Gastrocnemius medialis (tissue), 4 donors: Measurements from ENCODE around the gene RPS8. TPM values are rescaled to one million over a fixed set of nuclear protein-coding genes. Genes with fewer than 3 reads are reported as not detected.

Experiments
- ATAC-seq, 2 donors: fragments of 150-250 bp; one replicate each; pipeline ENCODE4 v1.9.1; 2016
- DNase-seq, 2 donors: peaks; one replicate each; pipeline ENCODE4 v3.0.0-alpha.2; 2019
- H3K27ac ChIP-seq, 4 donors: fragments of 200-600 bp; sonication (generic); 1 replicate in 1 of 4; 2 replicates in 3 of 4; pipeline ENCODE4 v1.5.1; 2016 to 2018; ENCODE audit warnings: mild to moderate bottlenecking in 2 of 4, moderate library complexity in 1 of 4
- H3K27me3 ChIP-seq, 3 donors: fragments of 200-600 bp; sonication (generic) in 2 of 3; 1 replicate in 1 of 3; 2 replicates in 2 of 3; pipeline versions ENCODE4 v1.5.1 to v1.6.0; 2016 to 2019; ENCODE audit warnings: mild to moderate bottlenecking in 1 of 3, moderate library complexity in 1 of 3
- H3K36me3 ChIP-seq, 2 donors: fragments of 200-600 bp; sonication (generic) in 1 of 2; one replicate each; pipeline ENCODE4 v1.5.1; 2017 to 2018
- H3K4me1 ChIP-seq, 2 donors: fragments of 200-600 bp; sonication (generic) in 1 of 2; one replicate each; pipeline ENCODE4 v1.5.1; 2016 to 2017; ENCODE audit warnings: mild to moderate bottlenecking in 2 of 2
- H3K4me3 ChIP-seq, 4 donors: fragments of 200-600 bp; sonication (generic) in 3 of 4; 1 replicate in 1 of 4; 2 replicates in 3 of 4; pipeline ENCODE4 v1.5.1; 2016 to 2019; ENCODE audit warnings: mild to moderate bottlenecking in 2 of 4
- H3K9me3 ChIP-seq, 3 donors: fragments of 200-600 bp; sonication (generic) in 2 of 3; 1 replicate in 1 of 3; 2 replicates in 2 of 3; pipeline ENCODE4 v1.5.1; 2016 to 2019
- POLR2A ChIP-seq, 2 donors: fragments of 450-650 bp; IDR thresholded peaks; one replicate each; pipeline ENCODE4 v1.6.1; 2017; ENCODE audit warnings: antibody characterized with exemption in 2 of 2, mild to moderate bottlenecking in 2 of 2, moderate library complexity in 2 of 2
- in situ Hi-C, 4 donors: fragments of 200-750 bp; cut with MboI; loops; one replicate each; pipeline versions ENCODE4 v1.15.0 to v1.8.0; 2017; ENCODE audit warnings: low sequenced_read_pairs in 4 of 4
- intact Hi-C: fragments of 100-400 bp; cut with DNase I; formaldehyde crosslinking; loops from one replicate; pipeline ENCODE4 v1.15.1; 2023; ENCODE audit warnings: low total_unique reads
- total RNA-seq, 4 donors: library from RNA; depleted of rRNA; stranded (reverse); fragments of >200 nt; gene quantifications; one replicate each; pipeline versions ENCODE4 v1.1.0 to v1.2.3, GENCODE V29; 2016
- TF ChIP-seq, protein P1 (sequence below), 5 experiments: fragments of 450-650 bp in 3 of 5; fragments of 200-600 bp in 2 of 5; sonication (generic) in 2 of 5; IDR thresholded peaks in 4 of 5; conservative IDR thresholded peaks in 1 of 5; 1 replicate in 4 of 5; 2 replicates in 1 of 5; pipeline ENCODE4 v1.5.1; 2016 to 2019; ENCODE audit warnings: antibody characterized with exemption in 5 of 5, mild to moderate bottlenecking in 3 of 5, moderate library complexity in 3 of 5

RPS8 gene
- total RNA-seq, 4 donors from 2014 or later = 1,137 to 2,085 (median 1,818) TPM

DNA sequence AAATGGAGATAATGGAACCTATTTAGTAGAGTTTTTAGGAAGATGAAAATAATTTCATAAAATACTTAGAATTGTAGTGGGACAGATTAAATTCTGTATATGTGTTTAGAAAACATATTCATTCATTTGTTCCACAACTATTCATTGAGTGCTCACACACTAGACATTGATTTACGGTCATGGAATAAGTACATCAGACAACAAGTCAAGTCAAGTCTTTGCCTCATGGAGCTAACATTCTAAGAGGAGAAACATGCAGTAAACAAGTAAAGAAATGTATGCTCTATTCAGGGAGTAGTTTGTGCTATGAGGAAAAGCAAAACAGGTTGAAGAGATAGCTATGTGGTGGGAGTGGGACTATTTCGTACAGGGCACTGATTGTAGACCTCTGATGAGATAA, 42.0 kb downstream of the RPS8 start:
- in situ Hi-C loops = no loop called here
- Histone ChIP-seq H3K4me3 (no peak overlapping the region), H3K36me3 (no peaks in the 10 kb centered on the region), H3K27ac (no peak overlapping the region), H3K4me1 (peaks cover 17 to 21% of the 10 kb centered on the region in 2 donors), H3K27me3 (no peaks in the 10 kb centered on the region), H3K9me3 (no peaks in the 10 kb centered on the region)
- TF ChIP-seq POLR2A (IDR thresholded peaks at IDR 0.05) = no peak
- TF ChIP-seq, protein P1, sequence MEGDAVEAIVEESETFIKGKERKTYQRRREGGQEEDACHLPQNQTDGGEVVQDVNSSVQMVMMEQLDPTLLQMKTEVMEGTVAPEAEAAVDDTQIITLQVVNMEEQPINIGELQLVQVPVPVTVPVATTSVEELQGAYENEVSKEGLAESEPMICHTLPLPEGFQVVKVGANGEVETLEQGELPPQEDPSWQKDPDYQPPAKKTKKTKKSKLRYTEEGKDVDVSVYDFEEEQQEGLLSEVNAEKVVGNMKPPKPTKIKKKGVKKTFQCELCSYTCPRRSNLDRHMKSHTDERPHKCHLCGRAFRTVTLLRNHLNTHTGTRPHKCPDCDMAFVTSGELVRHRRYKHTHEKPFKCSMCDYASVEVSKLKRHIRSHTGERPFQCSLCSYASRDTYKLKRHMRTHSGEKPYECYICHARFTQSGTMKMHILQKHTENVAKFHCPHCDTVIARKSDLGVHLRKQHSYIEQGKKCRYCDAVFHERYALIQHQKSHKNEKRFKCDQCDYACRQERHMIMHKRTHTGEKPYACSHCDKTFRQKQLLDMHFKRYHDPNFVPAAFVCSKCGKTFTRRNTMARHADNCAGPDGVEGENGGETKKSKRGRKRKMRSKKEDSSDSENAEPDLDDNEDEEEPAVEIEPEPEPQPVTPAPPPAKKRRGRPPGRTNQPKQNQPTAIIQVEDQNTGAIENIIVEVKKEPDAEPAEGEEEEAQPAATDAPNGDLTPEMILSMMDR (IDR thresholded peaks at IDR 0.05 in 4 of 5, conservative IDR thresholded peaks at IDR 0.05 in 1 of 5) = no peak
- intact Hi-C loops = no loop called here
- ATAC-seq = no peak
- DNase-seq = no peak

DNA sequence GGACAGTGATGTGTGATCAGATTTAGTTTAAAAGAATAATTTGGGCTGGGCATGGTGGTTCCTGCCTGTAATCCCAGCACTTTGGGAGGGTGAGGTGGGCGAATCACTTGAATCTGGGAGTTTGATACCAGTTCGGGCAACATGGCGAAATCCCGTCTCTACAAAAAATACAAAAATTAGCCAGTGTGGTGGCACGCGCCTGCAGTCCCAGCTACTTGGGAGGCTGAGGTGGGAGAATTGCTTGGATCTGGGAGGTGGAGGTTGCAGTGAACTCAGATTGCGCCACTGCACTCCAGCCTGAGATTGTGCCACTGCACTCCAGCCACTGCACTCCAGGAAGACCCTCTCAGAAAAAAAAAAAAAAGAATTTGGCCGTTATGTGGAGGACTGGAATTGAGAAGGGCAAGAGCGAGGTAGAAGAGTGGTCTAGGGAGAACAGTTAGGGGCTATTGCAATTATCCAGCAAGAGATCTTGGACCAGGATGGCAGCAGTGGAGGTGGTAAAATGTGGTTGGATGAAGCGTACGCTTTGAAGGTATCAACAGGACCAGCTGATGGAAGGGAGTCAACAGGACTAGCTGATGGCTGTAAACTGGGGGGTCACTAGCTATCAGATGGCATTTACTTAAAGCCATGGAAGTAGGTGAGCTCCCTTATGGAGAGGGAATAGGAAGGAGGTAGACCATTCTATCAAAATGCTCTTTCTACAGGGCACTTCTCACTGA, 42.6 kb downstream of the RPS8 start:
- in situ Hi-C loops (no loop called here), intact Hi-C loops (loop anchor here (2.0 kb wide), 1 partner anchor 17 kb away; the partner anchor contains the start of gene PLK3)
- Histone ChIP-seq H3K36me3 (no peaks in the 10 kb centered on the region), H3K27me3 (no peaks in the 10 kb centered on the region), H3K27ac (peak overlapping the region in 1 of 4 donors; percentile 86), H3K9me3 (no peaks in the 10 kb centered on the region), H3K4me3 (no peak overlapping the region), H3K4me1 (peaks cover 15 to 19% of the 10 kb centered on the region in 2 donors)
- ATAC-seq (no peak), DNase-seq (no peak)
- no peak for TF ChIP-seq POLR2A (IDR thresholded peaks at IDR 0.05)
- TF ChIP-seq, protein P1 (IDR thresholded peaks at IDR 0.05 in 4 of 5, conservative IDR thresholded peaks at IDR 0.05 in 1 of 5) = no peak

DNA sequence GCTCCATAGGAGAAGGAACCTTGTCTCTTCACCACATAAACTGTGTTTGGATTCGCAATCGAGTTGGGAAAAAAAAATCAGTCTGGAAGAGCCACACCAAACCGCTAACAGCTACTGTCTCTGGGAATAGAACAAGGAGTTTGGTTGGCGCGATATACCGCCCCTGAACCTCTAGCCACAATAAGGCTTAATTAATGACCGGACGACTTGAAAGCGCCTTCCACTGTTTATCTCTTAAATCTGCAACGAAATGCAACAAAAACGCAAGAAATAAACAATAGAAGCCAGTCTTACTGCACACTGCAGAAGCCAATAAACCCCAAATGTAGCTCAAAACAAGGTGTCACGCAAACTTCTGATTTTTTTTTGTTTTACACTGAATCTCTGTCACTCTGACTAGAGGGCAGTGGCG, 43.9 kb downstream of the RPS8 start:
- H3K9me3 ChIP-seq = no peaks in the 10 kb centered on the region
- DNase-seq (no peak), ATAC-seq (peak; percentile 10 to 18)
- intact Hi-C loops = loop anchor here (2.0 kb wide), 1 partner anchor 18 kb away; the partner anchor contains the start of gene PLK3
- H3K4me1 ChIP-seq = peaks cover 8 to 13% of the 10 kb centered on the region in 2 donors
- TF ChIP-seq, protein P1 (IDR thresholded peaks at IDR 0.05 in 4 of 5, conservative IDR thresholded peaks at IDR 0.05 in 1 of 5) = no peak
- TF ChIP-seq POLR2A (IDR thresholded peaks at IDR 0.05) = no peak
- H3K4me3 ChIP-seq = peak overlapping the region; percentile 46 to 70 (median 64)
- H3K27me3 ChIP-seq = no peaks in the 10 kb centered on the region
- in situ Hi-C loops = no loop called here
- H3K27ac ChIP-seq = peak overlapping the region; percentile 86 to 91 (median 89)
- H3K36me3 ChIP-seq = no peaks in the 10 kb centered on the region

DNA sequence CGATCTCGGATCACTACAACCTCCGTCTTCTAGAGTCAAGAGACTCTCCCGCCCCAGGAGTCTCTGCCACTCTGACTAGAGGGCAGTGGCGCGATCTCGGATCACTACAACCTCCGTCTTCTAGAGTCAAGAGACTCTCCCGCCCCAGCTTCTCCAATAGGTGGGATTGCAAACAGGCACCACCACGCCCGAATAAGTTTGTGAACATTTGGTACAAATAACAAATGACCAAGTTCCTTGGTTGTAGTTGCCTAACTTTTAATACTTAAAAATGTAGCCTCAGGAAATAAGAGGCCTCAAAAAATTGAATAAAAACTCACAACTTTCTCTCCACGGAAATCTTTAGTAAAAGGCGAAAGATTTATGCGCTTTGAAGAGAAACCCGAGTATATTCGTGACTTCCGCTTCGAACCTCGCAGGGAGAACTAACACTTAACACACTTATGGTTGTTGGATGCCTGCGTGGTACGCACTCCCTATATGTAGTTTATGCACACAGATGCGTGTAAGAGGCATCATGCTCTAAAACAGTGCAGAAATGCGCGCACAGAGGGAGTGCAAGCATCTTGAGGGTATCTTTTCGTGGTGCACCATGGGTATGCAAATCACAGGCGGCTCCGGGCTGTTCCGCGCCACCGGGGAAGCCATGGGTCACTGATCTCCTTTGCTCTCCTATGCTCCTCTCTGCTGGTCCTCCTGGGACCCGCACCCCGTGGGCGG, 44.4 kb downstream of the RPS8 start:
- in situ Hi-C loops = no loop called here

More for the DNA sequence above, 44.4 kb downstream of the RPS8 start:
- no peaks in the 10 kb centered on the region for H3K27me3 ChIP-seq
- H3K36me3 ChIP-seq = no peaks in the 10 kb centered on the region
- peak; percentile 83 to 89 for ATAC-seq
- peak overlapping the region; percentile 46 to 70 (median 64) for H3K4me3 ChIP-seq
- peak; percentile 92 to 94 for TF ChIP-seq POLR2A (IDR thresholded peaks at IDR 0.05)
- TF ChIP-seq, protein P1 (IDR thresholded peaks at IDR 0.05 in 4 of 5, conservative IDR thresholded peaks at IDR 0.05 in 1 of 5) = no peak
- H3K4me1 ChIP-seq = peaks cover 6 to 13% of the 10 kb centered on the region in 2 donors
- intact Hi-C loops = loop anchor here (1.0 to 5.0 kb wide), 3 partner anchors 19 to 88 kb away; partner anchors contain the start of genes BEST4, PLK3 and RNU5D-1
- H3K27ac ChIP-seq = peak overlapping the region; percentile 86 to 91 (median 89)
- H3K9me3 ChIP-seq = no peaks in the 10 kb centered on the region
- peak; percentile 66 to 85 for DNase-seq
